ENCODE results near the gene KDM7A.

KDM7A gene

DNA sequence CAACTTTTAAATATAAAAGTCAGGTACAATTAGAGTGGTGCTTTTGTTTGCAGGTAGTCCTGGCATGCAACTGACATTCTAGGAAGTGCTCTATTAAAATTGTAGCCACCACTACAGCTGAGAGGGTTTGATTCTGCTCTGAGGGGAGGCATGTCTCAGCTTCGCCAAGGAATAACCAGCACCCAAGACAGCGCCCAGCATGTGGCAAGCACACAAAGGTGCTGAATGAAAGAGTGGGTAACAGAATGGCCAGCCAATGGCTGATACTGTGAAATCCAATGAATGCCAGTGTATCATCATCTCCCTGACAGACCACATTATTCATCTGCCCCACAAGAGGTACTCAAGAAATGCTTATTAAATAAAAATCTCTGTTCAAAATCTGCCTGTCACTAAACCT, 121.0 kb downstream of the KDM7A start:
- DNase-seq (ENCODE audit: low read depth) = no peak
- TF ChIP-seq, protein P1, sequence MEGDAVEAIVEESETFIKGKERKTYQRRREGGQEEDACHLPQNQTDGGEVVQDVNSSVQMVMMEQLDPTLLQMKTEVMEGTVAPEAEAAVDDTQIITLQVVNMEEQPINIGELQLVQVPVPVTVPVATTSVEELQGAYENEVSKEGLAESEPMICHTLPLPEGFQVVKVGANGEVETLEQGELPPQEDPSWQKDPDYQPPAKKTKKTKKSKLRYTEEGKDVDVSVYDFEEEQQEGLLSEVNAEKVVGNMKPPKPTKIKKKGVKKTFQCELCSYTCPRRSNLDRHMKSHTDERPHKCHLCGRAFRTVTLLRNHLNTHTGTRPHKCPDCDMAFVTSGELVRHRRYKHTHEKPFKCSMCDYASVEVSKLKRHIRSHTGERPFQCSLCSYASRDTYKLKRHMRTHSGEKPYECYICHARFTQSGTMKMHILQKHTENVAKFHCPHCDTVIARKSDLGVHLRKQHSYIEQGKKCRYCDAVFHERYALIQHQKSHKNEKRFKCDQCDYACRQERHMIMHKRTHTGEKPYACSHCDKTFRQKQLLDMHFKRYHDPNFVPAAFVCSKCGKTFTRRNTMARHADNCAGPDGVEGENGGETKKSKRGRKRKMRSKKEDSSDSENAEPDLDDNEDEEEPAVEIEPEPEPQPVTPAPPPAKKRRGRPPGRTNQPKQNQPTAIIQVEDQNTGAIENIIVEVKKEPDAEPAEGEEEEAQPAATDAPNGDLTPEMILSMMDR (conservative IDR thresholded peaks at IDR 0.05; ENCODE audit: low read length) = no peak

DNA sequence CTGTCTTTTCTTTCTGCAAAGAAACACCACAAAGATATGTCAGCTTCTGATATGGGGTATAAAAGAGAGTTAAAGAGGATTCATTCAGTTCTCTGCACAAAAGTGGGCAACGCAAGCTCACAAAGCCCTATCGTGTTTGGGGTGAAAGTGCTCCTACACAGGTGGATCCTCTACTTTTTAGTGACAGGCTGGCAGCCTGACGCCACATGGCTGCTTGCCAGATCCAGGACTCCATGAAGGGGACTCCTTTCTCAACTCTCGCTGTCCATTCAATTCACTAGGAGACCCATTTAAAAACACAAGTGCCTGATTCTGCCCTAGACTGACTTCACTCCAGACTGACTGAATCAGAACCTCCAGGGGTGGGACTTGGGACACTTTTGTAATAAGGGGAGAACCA, 122.0 kb downstream of the KDM7A start:
- DNase-seq (ENCODE audit: low read depth) = no peak
- TF ChIP-seq, protein P1 (conservative IDR thresholded peaks at IDR 0.05; ENCODE audit: low read length) = no peak
- H3K4me3 ChIP-seq (ENCODE audit: low read length) = no peak overlapping the region

More for the DNA sequence above, 121.0 kb downstream of the KDM7A start:
- no peak overlapping the region for H3K4me3 ChIP-seq (ENCODE audit: low read length)

DNA sequence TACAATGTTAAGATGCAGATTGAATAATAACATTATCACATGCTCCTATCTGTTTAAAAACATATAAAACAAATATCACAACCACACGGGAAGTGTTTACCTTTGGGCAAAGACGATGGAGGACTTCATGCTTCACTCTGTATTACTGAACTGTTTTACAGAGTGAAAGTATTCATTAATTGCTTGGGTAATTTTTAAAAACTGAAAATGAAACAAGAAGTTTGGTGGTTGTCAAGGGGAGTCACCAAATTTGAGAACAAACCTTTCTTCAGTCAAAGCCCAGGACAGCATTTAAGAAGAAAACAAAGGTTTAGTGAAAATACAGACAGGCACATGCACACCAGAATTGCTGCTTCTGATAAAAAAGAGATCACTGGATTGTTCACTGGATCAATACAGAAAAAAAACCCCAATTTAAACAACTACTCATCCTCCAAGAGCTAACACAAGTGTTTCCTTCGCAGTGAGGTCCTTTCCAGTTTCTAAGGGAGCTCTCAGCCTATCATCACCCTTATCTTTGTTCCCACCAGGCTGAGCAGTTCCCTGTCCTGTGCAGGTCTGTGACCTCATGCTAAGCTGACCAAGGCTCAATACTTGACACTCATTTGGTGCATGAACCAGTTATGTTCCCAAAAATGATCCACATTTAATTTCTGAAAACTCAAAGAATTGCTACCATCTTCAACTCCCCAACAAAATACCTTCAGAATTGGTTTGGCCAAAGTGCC, 122.8 kb downstream of the KDM7A start:
- DNase-seq (ENCODE audit: low read depth) = no peak
- TF ChIP-seq, protein P1 (conservative IDR thresholded peaks at IDR 0.05; ENCODE audit: low read length) = no peak
- H3K4me3 ChIP-seq (ENCODE audit: low read length) = no peak overlapping the region

DNA sequence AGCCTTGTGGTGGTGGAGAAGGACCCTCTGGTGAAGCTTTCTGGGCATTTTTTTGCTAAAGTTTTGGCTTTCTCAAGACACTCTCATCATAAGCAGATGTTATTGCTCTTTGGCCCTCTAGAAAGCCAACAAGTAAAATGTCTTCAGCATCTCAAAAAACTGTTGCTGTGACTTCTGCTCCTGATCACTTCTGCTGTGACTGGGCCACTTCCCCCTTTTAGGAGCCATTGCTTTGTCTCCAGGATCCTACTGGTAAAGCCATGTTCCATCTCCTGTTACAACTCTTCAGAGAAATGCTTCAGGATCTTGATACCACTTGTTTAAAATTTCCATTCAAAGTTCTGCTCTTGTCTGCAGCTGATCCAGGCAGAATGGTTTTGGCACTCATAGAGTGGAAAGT, 125.0 kb downstream of the KDM7A start:
- DNase-seq (ENCODE audit: low read depth) = no peak
- H3K4me3 ChIP-seq (ENCODE audit: low read length) = no peak overlapping the region

DNA sequence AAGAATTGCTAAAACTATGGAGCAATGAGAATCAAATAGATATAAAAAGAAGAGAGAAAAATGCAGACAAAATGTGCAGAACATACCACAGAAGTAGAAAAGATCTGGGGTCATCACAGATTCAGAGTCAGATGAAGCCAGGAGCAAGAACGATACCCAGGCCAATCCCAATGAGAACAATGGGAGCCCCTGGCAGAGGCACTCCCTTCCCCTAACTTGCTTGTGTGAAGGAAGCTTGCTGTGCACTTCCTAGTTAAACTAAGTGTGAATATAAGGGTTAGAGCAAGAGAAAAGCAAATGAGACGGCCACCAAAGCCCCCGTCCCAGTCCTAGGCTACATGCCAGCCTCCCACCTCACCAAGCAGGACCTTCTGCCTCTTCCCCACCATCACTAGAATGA, 126.7 kb downstream of the KDM7A start:
- H3K4me3 ChIP-seq (ENCODE audit: low read length) = no peak overlapping the region
- TF ChIP-seq, protein P1 (conservative IDR thresholded peaks at IDR 0.05; ENCODE audit: low read length) = no peak
- DNase-seq (ENCODE audit: low read depth) = no peak

More for the DNA sequence above, 125.0 kb downstream of the KDM7A start:
- TF ChIP-seq, protein P1 (conservative IDR thresholded peaks at IDR 0.05; ENCODE audit: low read length) = no peak

DNA sequence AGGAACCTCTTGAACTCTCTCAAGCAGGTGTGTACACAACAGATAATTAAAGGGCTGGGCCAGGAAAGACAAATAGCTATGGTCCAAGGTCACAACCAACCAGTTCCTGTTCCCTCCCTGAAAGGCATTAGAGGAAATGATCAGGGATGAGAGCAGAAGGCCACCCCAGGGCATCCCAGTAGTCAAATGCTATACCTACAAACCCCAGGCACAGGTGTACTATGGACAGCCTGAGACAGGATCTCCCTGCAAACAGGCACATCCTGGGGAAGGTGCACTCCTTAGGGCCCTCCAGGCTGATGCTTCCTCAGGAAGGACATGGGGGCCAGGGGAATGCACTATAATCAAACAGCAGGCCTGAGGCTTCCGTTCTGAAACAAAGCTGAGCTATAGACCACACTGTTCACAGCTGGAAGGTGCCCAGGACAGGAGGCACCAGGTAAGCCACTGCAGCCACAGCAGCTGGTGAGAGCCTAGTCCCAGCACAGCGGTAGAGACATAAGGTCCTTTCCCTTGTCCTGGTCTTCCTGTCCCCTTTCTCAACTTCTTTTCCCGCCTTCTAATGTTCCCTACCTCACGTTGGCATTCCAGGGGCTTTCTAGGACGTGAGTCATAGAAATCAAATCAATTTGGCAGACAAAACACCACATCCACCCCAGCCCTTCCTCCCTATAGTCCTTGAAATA, 127.3 kb downstream of the KDM7A start:
- TF ChIP-seq, protein P1 (conservative IDR thresholded peaks at IDR 0.05; ENCODE audit: low read length) = no peak
- H3K4me3 ChIP-seq (ENCODE audit: low read length) = no peak overlapping the region
- no peak for DNase-seq (ENCODE audit: low read depth)

DNA sequence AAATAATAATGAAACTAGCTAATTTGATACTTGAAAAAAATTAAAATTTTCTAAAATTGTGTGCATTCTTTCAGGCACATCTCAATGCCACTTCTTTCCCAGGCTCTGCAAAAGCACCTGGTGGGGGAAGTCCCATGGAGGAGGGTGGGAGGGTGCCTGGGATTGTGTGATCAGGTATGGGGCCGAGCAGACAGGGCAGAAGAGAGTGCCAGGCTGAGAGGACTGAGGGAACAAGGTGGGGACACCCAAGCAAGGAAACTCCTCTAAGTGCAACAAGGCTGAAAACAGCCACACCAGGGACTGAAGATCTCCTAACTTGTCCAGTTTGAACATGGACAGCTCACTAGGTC, 127.8 kb downstream of the KDM7A start:
- DNase-seq (ENCODE audit: low read depth) = no peak
- no peak overlapping the region for H3K4me3 ChIP-seq (ENCODE audit: low read length)
- TF ChIP-seq, protein P1 (conservative IDR thresholded peaks at IDR 0.05; ENCODE audit: low read length) = no peak
